Large intestine (tissue), 3 donors: Measurements from ENCODE around the gene NAA50. TPM values are rescaled to one million over a fixed set of nuclear protein-coding genes. Genes with fewer than 3 reads are reported as not detected.

Experiments used
- DNase-seq, 2 donors: peaks; one replicate each; pipeline versions ENCODE4 v3.0.0 to v3.0.0-alpha.2; 2013
- H3K27ac ChIP-seq: one replicate; pipeline ENCODE4 v1.5.1; 2013; ENCODE audit warnings: low read length
- H3K27me3 ChIP-seq: 2 replicates; pipeline ENCODE4 v1.6.1; 2013; ENCODE audit warnings: low read length; ENCODE audit not compliant: control insufficient read depth, insufficient read depth
- H3K36me3 ChIP-seq: 2 replicates; pipeline ENCODE4 v1.6.1; 2013; ENCODE audit warnings: low read length; ENCODE audit not compliant: control insufficient read depth, insufficient read depth
- H3K4me1 ChIP-seq: one replicate; pipeline ENCODE4 v1.6.1; 2013; ENCODE audit warnings: low read length; ENCODE audit not compliant: control insufficient read depth, insufficient read depth
- H3K4me3 ChIP-seq: one replicate; pipeline ENCODE4 v1.5.1; 2013; ENCODE audit warnings: low read length
- H3K9me3 ChIP-seq: one replicate; pipeline ENCODE4 v1.6.1; 2013; ENCODE audit warnings: mild to moderate bottlenecking, low read depth, low read length, moderate library complexity; ENCODE audit not compliant: control insufficient read depth
- WGBS: methylation state at CpG from one replicate; pipeline ENCODE4 v1.1.5; 2013; ENCODE audit warnings: low lambda C conversion rate; ENCODE audit not compliant: insufficient coverage; 5-methylcytosine and 5-hydroxymethylcytosine counted together
- polyA plus RNA-seq: library from polyadenylated mRNA; unstranded; fragments of 120-200 nt; gene quantifications from one replicate; pipeline ENCODE4 v1.2.1, GENCODE V29; 2013

NAA50 gene
- polyA plus RNA-seq, 1 donor = 85.5 TPM

DNA sequence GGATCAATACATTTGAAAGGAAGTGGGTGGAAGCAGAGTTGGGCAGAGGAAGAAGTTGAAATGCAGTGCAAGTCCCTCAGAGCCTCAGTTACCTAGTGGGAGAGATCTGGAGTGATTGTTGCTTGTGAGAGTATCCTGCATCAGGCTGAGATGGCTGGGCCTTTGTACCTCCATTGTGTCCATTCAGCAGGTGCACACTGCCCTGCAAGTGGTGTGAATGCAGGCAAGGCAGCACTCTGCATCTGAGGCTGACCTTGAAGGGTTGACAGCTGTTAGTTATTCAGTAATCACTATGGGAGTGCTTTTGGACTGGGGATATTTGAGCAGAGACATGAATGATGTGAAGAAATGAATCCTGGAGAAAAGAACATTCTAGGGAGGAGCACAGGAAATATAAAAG is 25.9 kb upstream of the NAA50 start:
- H3K4me3 ChIP-seq = no peak overlapping the region

DNA sequence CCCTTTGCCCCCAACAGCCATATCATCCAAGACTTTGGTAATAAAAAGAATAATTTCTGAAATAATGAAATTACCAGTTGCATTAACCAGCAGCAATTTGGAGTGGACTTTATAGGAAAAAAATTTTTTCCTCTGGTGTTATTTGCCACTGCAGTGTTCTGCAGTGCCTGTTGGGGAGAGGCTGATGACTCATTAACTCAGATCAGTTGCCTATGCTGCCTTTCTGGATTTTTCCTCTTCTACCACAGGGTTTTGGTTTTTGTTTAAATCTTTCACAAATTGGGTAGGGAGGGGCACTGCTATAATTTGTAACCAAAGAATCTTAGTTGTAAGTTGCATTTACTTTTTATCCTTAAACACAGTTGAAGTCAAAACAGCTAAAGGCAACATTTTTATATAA is 23.5 kb upstream of the NAA50 start:
- H3K27ac ChIP-seq = no peak overlapping the region
- DNase-seq = peak in 1 of 2 donors; percentile 25
- H3K4me3 ChIP-seq = no peak overlapping the region
- no peaks in the 10 kb centered on the region for H3K4me1 ChIP-seq
- H3K36me3 ChIP-seq = no peaks in the 10 kb centered on the region
- no peaks in the 10 kb centered on the region for H3K27me3 ChIP-seq
- no peaks in the 10 kb centered on the region for H3K9me3 ChIP-seq

More for the DNA sequence above, 25.9 kb upstream of the NAA50 start:
- Histone ChIP-seq H3K4me1 (no peaks in the 10 kb centered on the region), H3K9me3 (no peaks in the 10 kb centered on the region), H3K27me3 (no peaks in the 10 kb centered on the region), H3K27ac (no peak overlapping the region), H3K36me3 (no peaks in the 10 kb centered on the region)
- DNase-seq = no peak

DNA sequence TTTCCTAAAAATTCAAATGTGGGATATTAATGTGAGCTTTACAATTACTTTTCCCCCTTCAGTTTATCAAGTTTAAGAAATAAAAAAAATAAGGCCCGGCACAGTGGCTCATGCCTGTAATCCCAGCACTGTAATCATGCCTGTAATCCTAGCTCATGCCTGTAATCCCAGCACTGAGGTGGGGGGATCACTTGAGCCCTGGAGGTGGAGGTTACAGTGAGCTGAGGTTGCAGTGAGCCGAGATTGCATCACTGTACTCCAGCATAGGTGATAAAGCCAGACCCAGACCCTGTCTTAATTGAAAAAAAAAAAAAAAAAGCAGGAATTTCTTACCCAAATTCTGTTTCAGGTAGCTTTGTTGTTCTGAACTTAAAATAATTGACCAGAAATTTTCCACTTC is 18.6 kb upstream of the NAA50 start:
- Histone ChIP-seq H3K4me3 (no peak overlapping the region), H3K27me3 (no peaks in the 10 kb centered on the region), H3K36me3 (peaks cover 1% of the 10 kb centered on the region), H3K27ac (no peak overlapping the region), H3K4me1 (no peaks in the 10 kb centered on the region), H3K9me3 (no peaks in the 10 kb centered on the region)
- WGBS = no CpG with 5 or more reads among the region's 2 CpGs
- no peak for DNase-seq

DNA sequence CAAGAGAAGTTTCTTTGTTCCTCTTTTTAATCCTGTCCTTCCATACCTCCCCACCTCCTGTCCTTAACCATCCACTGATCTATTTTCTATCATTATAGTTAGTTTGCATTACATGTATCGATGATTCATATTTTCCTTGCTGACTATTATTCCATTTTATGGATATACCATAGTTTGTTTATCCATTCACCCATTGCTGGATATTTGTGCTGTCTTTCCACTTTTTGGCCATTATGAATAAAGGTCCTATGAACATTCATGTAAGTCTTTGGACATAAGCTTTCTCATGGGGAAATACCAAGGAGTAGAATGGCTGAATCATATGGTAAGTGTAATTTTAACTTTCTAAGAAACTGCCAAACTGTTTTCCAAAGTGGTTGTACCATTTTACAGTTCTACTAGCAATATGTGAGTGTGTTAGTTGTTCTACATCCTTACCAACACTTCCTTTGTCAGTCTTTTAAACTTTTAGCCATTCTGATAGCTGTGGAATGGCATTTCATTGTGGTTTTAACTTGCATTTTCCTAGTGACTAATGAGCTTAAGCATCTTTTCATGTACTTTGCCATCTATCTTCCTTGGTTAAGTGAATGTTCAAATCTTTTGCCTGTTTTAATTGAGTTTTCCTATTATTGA is 12.5 kb upstream of the NAA50 start:
- Histone ChIP-seq H3K27ac (no peak overlapping the region), H3K36me3 (peaks cover 2% of the 10 kb centered on the region), H3K9me3 (peaks cover 4% of the 10 kb centered on the region), H3K4me3 (no peak overlapping the region), H3K4me1 (no peaks in the 10 kb centered on the region), H3K27me3 (no peaks in the 10 kb centered on the region)
- WGBS = 83% methylated on average over 1 of the region's 1 CpG
- DNase-seq = no peak

DNA sequence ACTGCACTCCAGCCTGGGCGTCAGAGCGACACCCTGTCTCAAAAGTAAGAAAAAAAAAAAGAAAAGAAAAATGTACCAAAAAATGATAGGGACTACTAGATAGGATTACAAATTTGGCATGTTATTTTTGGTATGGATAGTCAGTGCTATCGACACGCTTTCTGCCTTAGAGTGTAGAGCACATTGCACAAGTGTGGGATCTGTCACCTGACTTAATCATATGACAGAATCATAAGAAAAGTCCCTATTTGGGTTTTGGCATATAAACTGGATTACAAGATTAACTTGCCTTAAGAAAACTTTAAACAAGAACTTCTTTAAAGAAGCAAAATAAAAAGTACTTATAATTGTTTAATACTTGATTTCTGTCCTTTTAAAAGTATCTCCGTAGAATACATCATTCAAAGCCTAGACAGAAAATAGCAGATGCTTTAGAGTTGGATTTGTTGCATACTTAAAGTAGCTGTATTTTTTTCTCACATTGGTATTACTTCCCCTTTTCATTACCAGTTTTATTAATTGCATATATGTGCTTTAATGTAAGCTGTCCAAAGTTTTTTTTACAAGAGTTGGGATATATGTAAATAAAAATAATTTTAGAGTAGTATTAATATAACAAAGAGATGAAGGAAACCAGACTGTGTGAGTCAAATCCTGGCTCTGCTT is 8.6 kb upstream of the NAA50 start:
- WGBS = 91% methylated on average over 4 of the region's 5 CpGs
- Histone ChIP-seq H3K27me3 (no peaks in the 10 kb centered on the region), H3K4me3 (no peak overlapping the region), H3K9me3 (peaks cover 4% of the 10 kb centered on the region), H3K27ac (no peak overlapping the region), H3K4me1 (peaks cover 10% of the 10 kb centered on the region), H3K36me3 (peaks cover under 1% of the 10 kb centered on the region)
- DNase-seq = no peak

DNA sequence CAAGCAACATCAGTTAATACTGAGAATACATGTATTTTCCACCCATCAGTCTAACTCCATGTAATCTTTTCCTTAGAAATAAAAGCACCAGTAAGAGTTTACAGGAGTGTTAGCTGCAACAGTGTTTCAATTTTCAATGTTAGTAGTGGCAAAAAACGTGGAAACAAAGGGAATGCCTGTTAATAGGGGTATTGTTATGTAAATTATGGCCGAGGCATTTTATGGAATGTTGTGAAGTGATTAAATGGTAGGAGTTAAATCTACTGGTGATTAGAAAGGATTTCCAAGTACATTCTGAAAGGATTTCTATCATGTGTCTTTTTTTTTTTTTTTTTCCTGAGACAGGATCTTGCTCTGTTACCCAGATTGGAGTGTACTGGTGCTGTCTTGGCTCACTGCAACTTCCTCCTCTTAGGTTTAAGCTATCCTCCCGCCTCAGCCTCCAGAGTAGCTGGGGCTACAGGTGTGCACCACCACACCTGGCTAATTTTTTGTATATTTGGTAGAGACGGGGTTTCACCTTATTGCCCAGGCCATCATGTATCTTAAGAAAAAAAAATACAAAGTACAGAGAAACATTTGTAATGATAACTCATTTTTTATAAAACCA is 7.4 kb upstream of the NAA50 start:
- no peak overlapping the region for H3K4me3 ChIP-seq
- no peaks in the 10 kb centered on the region for H3K27me3 ChIP-seq
- DNase-seq = no peak
- 72% methylated on average over 3 of the region's 4 CpGs for WGBS
- H3K36me3 ChIP-seq = no peaks in the 10 kb centered on the region
- H3K27ac ChIP-seq = no peak overlapping the region
- H3K4me1 ChIP-seq = peaks cover 14% of the 10 kb centered on the region
- peaks cover 4% of the 10 kb centered on the region for H3K9me3 ChIP-seq

DNA sequence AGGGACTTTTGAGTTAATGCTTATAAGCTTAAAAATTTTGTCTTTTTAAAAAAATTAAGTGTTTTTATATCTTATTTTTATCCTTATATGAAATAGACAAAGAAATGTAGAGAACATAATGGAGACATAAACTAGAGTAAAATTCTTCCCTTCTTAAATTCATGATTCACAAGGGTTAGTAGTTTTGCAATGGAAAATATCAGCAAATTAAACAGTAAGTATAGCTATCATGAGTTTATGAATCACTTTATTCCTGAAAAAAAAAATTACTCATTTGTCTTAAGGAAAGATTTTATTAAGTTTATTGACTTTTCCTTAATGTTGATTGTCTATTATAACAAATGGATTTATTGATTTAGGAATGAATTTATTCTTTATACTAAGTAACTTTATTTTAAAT is 5.1 kb upstream of the NAA50 start:
- DNase-seq = no peak
- Histone ChIP-seq H3K27ac (no peak overlapping the region), H3K27me3 (no peaks in the 10 kb centered on the region), H3K4me1 (peaks cover 14% of the 10 kb centered on the region), H3K36me3 (no peaks in the 10 kb centered on the region), H3K9me3 (no peaks in the 10 kb centered on the region), H3K4me3 (no peak overlapping the region)

DNA sequence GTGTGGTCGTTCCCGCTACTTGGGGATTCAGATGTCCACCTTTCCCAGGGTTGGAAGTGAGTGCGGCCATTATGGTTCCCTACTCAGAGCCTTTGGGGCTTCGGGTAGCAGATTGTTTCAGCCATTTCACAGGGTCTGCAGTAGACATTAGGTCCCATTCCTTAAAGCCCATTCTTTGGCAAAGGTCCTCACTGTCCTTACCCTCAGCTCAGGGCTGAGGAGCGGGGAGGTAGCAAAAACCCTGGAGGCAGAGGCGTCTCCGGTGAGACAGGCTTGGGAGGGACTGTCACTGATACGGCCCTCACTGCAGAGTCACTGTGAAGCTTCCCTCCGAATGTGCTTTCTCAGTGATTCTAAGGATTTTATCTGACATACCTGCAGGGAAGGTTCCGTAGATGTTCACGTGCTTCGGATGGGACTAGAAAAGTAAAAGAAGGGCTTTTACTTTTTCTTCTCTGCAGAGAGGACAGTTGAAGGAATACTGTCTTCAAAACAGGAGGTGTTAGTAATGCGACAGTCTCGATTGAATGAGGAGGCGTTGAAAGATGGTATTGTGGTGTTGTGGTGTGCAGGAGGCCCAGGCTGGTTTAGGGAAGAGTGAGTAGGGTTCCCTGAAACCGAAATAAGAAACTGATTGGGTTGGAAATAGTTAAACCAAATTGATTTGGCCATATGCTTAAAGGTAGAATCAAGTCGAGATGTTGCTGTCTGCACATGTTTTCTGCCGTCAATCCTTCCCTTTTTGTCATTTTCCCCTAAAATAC is 1.4 kb upstream of the NAA50 start:
- peak overlapping the region; percentile 85 for H3K4me3 ChIP-seq
- peak overlapping the region; percentile 100 for H3K27ac ChIP-seq
- 17% methylated on average over 1 of the region's 18 CpGs for WGBS
- H3K4me1 ChIP-seq = peaks cover 17% of the 10 kb centered on the region
- no peaks in the 10 kb centered on the region for H3K9me3 ChIP-seq
- no peaks in the 10 kb centered on the region for H3K27me3 ChIP-seq
- DNase-seq = peak in 1 of 2 donors; percentile 14
- no peaks in the 10 kb centered on the region for H3K36me3 ChIP-seq

DNA sequence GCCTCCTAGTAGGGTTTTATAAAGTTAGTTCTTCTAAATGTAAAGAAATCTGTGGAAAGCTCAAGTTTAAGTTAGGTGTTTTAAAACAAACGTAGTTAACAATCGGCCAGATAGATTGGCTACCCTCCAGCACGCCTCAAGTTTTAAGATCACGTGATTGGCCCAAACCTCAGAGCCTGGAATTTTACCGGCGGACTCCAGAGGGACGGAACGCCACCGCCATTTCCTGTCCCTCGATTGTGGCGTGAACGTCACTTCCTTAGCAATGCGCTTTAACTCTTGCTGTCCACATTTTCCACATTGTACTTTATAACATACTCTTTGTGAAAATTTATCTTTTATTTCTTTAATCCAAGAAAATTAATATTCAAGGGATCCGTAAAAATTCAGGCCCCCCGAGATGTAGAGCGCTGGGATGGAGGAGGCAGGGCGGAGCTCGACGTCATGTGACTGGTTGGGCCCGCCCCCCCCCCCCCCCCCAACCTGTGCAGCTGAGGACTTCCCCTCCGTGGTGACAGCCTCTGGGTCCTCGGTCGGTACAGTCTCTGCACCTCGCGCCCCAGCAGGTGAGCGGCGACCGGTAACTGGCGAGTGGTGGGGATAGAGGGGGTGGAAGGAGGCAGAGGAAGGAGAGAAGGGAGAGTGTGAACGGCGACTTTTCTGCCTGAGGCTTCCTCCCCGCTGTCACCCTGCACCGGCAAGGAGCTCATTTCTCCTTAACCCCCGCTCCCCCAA is 666 bp upstream of the NAA50 start, which contains the start of gene ATP6V1A:
Gene ATP6V1A (plus strand): TSS at position 488 of the 735 bp plus-strand sequence. CDS start 31,719 bp downstream, outside the sequence.
- 0% methylated on average over 8 of the region's 34 CpGs for WGBS
- peak within 1 kb of the TSS; percentile 100 for H3K27ac ChIP-seq
- peak; percentile 91 to 95 for DNase-seq
- H3K36me3 ChIP-seq = no peaks in the 10 kb centered on the region
- no peaks in the 10 kb centered on the region for H3K9me3 ChIP-seq
- H3K27me3 ChIP-seq = no peaks in the 10 kb centered on the region
- peaks cover 17% of the 10 kb centered on the region for H3K4me1 ChIP-seq
- peak within 1 kb of the TSS; percentile 85 for H3K4me3 ChIP-seq
